Erythroblast (primary cell): ENCODE measurements around the gene FGF14.

Experiments used
- GATA1 ChIP-seq: IDR thresholded peaks from 2 replicates; pipeline ENCODE4 v1.6.1; 2011; ENCODE audit warnings: low read depth, mild to moderate bottlenecking, control low read depth, low read length, moderate library complexity
- POLR2A ChIP-seq: IDR thresholded peaks from 2 replicates; pipeline ENCODE4 v1.6.1; 2011; ENCODE audit warnings: mild to moderate bottlenecking, low read length

DNA sequence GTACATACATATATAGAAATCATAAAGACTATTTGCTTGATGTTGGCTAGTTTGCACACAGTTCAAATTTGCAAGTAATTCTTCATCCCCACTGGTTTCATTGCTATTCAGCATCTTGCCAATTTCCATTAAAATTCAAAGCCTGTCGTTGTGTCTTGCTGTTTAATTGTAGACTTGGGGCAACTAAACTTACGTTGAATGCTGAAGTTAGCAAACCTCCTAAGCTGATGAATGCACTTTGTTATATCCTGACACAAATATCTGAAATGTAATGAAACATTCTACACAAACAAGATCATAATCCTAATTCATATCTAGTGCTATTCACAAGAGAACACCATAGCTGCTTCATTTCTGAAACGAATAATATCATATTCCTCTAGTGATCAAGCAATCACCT lies 568.2 kb downstream of the FGF14 start:
- TF ChIP-seq POLR2A (no peak), GATA1 (no peak)
